HFFc6 (cell line): ENCODE measurements around the gene LCE1E. TPM values are rescaled to one million over a fixed set of nuclear protein-coding genes. Genes with fewer than 3 reads are reported as not detected.
A peak's percentile ranks its signal among the peaks of the same experiment; 100 is the strongest.

Experiments used
- DNase-seq: peaks from one replicate; pipeline ENCODE4 v3.0.0-alpha.2; 2018
- H3K27ac Mint-ChIP-seq: 2 replicates; pipeline ENCODE4 v1.8.0; 2020; ENCODE audit warnings: mild to moderate bottlenecking, mixed read lengths
- H3K27me3 Mint-ChIP-seq: 2 replicates; pipeline ENCODE4 v1.8.0; 2021; ENCODE audit warnings: mild to moderate bottlenecking, moderate library complexity, mixed read lengths; ENCODE audit not compliant: insufficient read depth
- H3K36me3 Mint-ChIP-seq: 2 replicates; pipeline ENCODE4 v1.8.0; 2021; ENCODE audit warnings: low read depth, mixed read lengths
- H3K4me1 Mint-ChIP-seq: 2 replicates; pipeline ENCODE4 v1.8.0; 2020; ENCODE audit warnings: low read depth, mixed read lengths
- H3K4me3 Mint-ChIP-seq: 2 replicates; pipeline ENCODE4 v1.8.0; 2020; ENCODE audit warnings: mild to moderate bottlenecking, moderate library complexity, mixed read lengths
- H3K9me3 Mint-ChIP-seq: 2 replicates; pipeline ENCODE4 v1.8.0; 2020; ENCODE audit warnings: mild to moderate bottlenecking, mixed read lengths
- total RNA-seq, 6 experiments: library from RNA; stranded (reverse); fragmentation: NEBNext Ultra II Directional; extraction: Animal tissue kit (Norgen Biotek cat#: 25700); gene quantifications; 2 replicates in 1 of 6; 3 replicates in 5 of 6; pipeline ENCODE4 v1.2.3, GENCODE V29; 2021
- TF ChIP-seq, protein P1 (sequence below): fragments of 200-600 bp; sonication (generic); IDR thresholded peaks from 2 replicates; pipeline ENCODE4 v1.5.0; 2021; ENCODE audit warnings: antibody characterized with exemption, mild to moderate bottlenecking

Gene LCE1E
- total RNA-seq, 6 experiments from 2014 or later: not detected

DNA sequence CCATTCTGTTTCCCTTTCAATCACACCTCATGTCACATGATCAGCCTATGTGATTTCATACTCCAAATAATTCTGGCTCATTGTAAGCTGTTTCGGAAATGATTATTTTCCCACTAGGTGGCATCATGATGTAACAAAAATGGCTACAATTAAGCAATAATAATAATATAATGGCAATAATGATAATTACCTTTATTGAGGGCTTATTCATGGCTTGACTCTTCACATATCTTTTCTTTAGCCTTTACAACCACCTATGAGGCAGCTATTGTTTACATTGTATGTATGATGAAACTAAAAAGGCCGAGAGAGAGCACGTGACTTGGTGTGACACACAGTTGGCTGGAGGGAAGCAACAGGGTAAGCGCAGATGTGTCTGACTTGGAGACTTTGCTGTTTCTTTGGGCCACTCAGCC lies 40.8 kb upstream of the LCE1E start:
- peak; percentile 54 for DNase-seq
- peaks cover 16% of the 10 kb centered on the region; the same call in 1 of the 2 replicates for H3K4me1 Mint-ChIP-seq
- peaks cover 1% of the 10 kb centered on the region; the same call in 1 of the 2 replicates for H3K27me3 Mint-ChIP-seq
- no peak overlapping the region; the same call in 1 of the 2 replicates for H3K27ac Mint-ChIP-seq
- TF ChIP-seq, protein P1, sequence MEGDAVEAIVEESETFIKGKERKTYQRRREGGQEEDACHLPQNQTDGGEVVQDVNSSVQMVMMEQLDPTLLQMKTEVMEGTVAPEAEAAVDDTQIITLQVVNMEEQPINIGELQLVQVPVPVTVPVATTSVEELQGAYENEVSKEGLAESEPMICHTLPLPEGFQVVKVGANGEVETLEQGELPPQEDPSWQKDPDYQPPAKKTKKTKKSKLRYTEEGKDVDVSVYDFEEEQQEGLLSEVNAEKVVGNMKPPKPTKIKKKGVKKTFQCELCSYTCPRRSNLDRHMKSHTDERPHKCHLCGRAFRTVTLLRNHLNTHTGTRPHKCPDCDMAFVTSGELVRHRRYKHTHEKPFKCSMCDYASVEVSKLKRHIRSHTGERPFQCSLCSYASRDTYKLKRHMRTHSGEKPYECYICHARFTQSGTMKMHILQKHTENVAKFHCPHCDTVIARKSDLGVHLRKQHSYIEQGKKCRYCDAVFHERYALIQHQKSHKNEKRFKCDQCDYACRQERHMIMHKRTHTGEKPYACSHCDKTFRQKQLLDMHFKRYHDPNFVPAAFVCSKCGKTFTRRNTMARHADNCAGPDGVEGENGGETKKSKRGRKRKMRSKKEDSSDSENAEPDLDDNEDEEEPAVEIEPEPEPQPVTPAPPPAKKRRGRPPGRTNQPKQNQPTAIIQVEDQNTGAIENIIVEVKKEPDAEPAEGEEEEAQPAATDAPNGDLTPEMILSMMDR: peak; percentile 43; the same call in 1 of the 2 replicates
- H3K4me3 Mint-ChIP-seq: no peak overlapping the region
- H3K9me3 Mint-ChIP-seq: no peaks in the 10 kb centered on the region; the same call in 1 of the 2 replicates
- H3K36me3 Mint-ChIP-seq: no peaks in the 10 kb centered on the region

GRCh38 chr1:152745765-152746444 lies 40.2 kb upstream of the LCE1E start:
- no peak overlapping the region for H3K4me3 Mint-ChIP-seq
- peaks cover 16% of the 10 kb centered on the region; the same call in 1 of the 2 replicates for H3K4me1 Mint-ChIP-seq
- DNase-seq: no peak
- peaks cover 1% of the 10 kb centered on the region; the same call in 1 of the 2 replicates for H3K27me3 Mint-ChIP-seq
- TF ChIP-seq, protein P1: no peak
- H3K9me3 Mint-ChIP-seq: peaks cover 6% of the 10 kb centered on the region
- no peak overlapping the region; the same call in 1 of the 2 replicates for H3K27ac Mint-ChIP-seq
- H3K36me3 Mint-ChIP-seq: no peaks in the 10 kb centered on the region

DNA sequence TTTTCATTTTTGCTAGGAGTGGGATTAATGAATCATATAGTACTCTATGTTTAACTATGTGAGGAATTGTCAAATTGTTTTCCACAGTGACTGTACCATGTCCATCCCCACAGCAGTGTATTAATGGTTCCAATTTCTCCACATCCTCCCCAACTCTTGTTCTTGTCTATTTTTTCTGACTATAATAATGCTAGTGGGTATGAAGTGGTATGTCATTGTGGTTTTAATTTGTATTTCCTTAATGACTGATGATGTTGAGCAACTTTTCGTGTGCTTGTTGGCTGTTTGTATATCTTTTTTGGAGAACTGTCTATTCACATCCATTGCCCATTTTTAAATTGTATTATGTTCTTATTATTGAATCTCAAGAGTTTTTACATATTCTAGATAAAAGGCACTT lies 38.2 kb upstream of the LCE1E start:
- Mint-ChIP-seq H3K4me3 (no peak overlapping the region), H3K27ac (no peak overlapping the region), H3K9me3 (peaks cover 6% of the 10 kb centered on the region), H3K36me3 (no peaks in the 10 kb centered on the region), H3K27me3 (no peaks in the 10 kb centered on the region; the same call in 1 of the 2 replicates), H3K4me1 (peaks cover 24% of the 10 kb centered on the region; the same call in 1 of the 2 replicates)
- TF ChIP-seq, protein P1: no peak
- no peak for DNase-seq

DNA sequence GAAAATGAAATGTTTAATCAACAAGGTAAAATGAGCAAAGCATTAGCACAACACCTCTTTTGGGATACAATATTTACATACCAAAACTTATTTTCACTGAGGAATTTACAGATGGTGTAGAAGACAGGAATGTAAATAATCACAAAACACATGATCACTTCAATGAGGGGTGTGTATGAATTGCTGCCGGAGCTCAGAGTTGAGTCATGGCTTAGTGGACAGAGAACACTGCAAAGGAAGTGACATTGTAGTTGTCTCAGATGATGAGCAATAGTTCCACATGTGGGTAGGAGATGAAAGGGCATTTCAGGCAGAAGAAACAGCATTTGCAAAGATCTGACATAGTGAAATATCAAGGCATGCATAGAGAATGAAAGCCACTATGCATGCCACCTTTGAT lies 33.8 kb upstream of the LCE1E start:
- no peaks in the 10 kb centered on the region for H3K36me3 Mint-ChIP-seq
- peaks cover 9% of the 10 kb centered on the region; the same call in 1 of the 2 replicates for H3K4me1 Mint-ChIP-seq
- H3K27ac Mint-ChIP-seq: no peak overlapping the region; the same call in 1 of the 2 replicates
- peaks cover 6% of the 10 kb centered on the region for H3K9me3 Mint-ChIP-seq
- DNase-seq: peak; percentile 80
- H3K4me3 Mint-ChIP-seq: peak overlapping the region; percentile 1; the same call in 1 of the 2 replicates
- H3K27me3 Mint-ChIP-seq: no peaks in the 10 kb centered on the region; the same call in 1 of the 2 replicates
- TF ChIP-seq, protein P1: no peak

DNA sequence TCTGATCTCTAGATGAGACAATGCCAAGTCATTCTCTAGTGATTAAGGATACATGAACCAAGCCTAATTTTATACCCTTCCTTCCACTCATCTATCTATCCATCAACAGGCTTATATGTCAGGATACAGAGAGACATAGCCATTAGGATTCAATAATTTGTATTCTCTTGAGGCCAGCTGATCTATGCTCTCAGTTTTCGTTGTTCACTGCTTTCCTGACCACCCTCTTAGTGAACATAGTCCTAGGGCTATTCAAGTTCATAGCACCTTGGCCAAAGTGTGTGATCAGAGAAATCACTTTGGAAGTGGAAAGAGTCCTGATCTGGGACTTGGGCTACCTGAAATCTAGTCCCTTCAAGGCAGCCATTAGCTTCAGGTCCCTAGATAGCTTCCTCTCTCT lies 32.5 kb upstream of the LCE1E start:
- DNase-seq: no peak
- TF ChIP-seq, protein P1: no peak
- no peaks in the 10 kb centered on the region; the same call in 1 of the 2 replicates for H3K27me3 Mint-ChIP-seq
- no peak overlapping the region for H3K27ac Mint-ChIP-seq
- peaks cover 9% of the 10 kb centered on the region; the same call in 1 of the 2 replicates for H3K4me1 Mint-ChIP-seq
- no peak overlapping the region for H3K4me3 Mint-ChIP-seq
- peaks cover 6% of the 10 kb centered on the region for H3K9me3 Mint-ChIP-seq
- no peaks in the 10 kb centered on the region for H3K36me3 Mint-ChIP-seq
